NT2/D1 (cell line): ENCODE measurements around the gene PNMA8B.
A peak's percentile ranks its signal among the peaks of the same experiment; 100 is the strongest.

Source experiments
- DNase-seq: peaks from one replicate; pipeline ENCODE4 v3.0.0-alpha.2; 2011; ENCODE audit warnings: low read depth, low spot score
- H3K27me3 ChIP-seq: 2 replicates; pipeline ENCODE4 v1.6.0; 2011; ENCODE audit warnings: mild to moderate bottlenecking; ENCODE audit not compliant: insufficient read length, insufficient read depth
- H3K36me3 ChIP-seq: 2 replicates; pipeline ENCODE4 v1.6.1; 2011; ENCODE audit warnings: mild to moderate bottlenecking, low read length, mixed read lengths; ENCODE audit not compliant: insufficient read depth, insufficient read length
- H3K4me1 ChIP-seq: 2 replicates; pipeline ENCODE4 v1.5.1; 2011; ENCODE audit not compliant: insufficient read depth, insufficient read length
- H3K4me3 ChIP-seq: 2 replicates; pipeline ENCODE4 v1.5.1; 2011; ENCODE audit warnings: low read depth; ENCODE audit not compliant: insufficient read length
- H3K9ac ChIP-seq: 2 replicates; pipeline ENCODE4 v1.6.0; 2011; ENCODE audit warnings: low read depth; ENCODE audit not compliant: insufficient read length
- H3K9me3 ChIP-seq: 2 replicates; pipeline ENCODE4 v1.5.1; 2011; ENCODE audit warnings: mild to moderate bottlenecking, low read length; ENCODE audit not compliant: insufficient read depth
- SUZ12 ChIP-seq: IDR thresholded peaks from 2 replicates; pipeline ENCODE4 v1.6.1; 2011; ENCODE audit not compliant: insufficient read length, insufficient read depth; ENCODE audit errors: extremely low read depth
- YY1 ChIP-seq: IDR thresholded peaks from 2 replicates; pipeline ENCODE4 v1.6.1; 2011; ENCODE audit not compliant: insufficient read length, insufficient read depth
- ZNF274 ChIP-seq: IDR thresholded peaks from 2 replicates; pipeline ENCODE4 v1.6.1; 2011; ENCODE audit warnings: mild to moderate bottlenecking, low read depth, low read length

The PNMA8B gene

GRCh38 chr19:46489445-46490272, 6.0 kb downstream of the PNMA8B start:
- H3K9me3 ChIP-seq, result no peaks in the 10 kb centered on the region
- H3K4me1 ChIP-seq, result peaks cover 18% of the 10 kb centered on the region
- no peaks in the 10 kb centered on the region for H3K36me3 ChIP-seq
- TF ChIP-seq ZNF274 (no peak), SUZ12 (no peak), YY1 (no peak)
- H3K4me3 ChIP-seq, result no peak overlapping the region
- H3K27me3 ChIP-seq, result peaks cover 4% of the 10 kb centered on the region
- no peak for DNase-seq
- H3K9ac ChIP-seq, result peak overlapping the region; percentile 32

GRCh38 chr19:46488551-46488950, 7.1 kb downstream of the PNMA8B start:
- Histone ChIP-seq H3K9me3 (no peaks in the 10 kb centered on the region), H3K4me3 (no peak overlapping the region), H3K27me3 (peaks cover 4% of the 10 kb centered on the region), H3K9ac (peak overlapping the region; percentile 42), H3K4me1 (peaks cover 18% of the 10 kb centered on the region), H3K36me3 (no peaks in the 10 kb centered on the region)
- no peak for DNase-seq
- TF ChIP-seq ZNF274 (no peak), YY1 (no peak), SUZ12 (no peak)

- no peak for TF ChIP-seq YY1
- TF ChIP-seq SUZ12, result no peak
- TF ChIP-seq ZNF274, result no peak
- Histone ChIP-seq H3K9me3 (no peaks in the 10 kb centered on the region), H3K4me3 (peak overlapping the region; percentile 36), H3K36me3 (no peaks in the 10 kb centered on the region), H3K27me3 (peaks cover 4% of the 10 kb centered on the region), H3K9ac (peak overlapping the region; percentile 73), H3K4me1 (peaks cover 18% of the 10 kb centered on the region)
- peak; percentile 64 for DNase-seq
Measured at GRCh38 chr19:46487802-46488445, 7.7 kb downstream of the PNMA8B start.

GRCh38 chr19:46487178-46487801, 8.4 kb downstream of the PNMA8B start:
- DNase-seq, result no peak
- H3K4me3 ChIP-seq, result peak overlapping the region; percentile 36
- no peaks in the 10 kb centered on the region for H3K36me3 ChIP-seq
- H3K9me3 ChIP-seq, result no peaks in the 10 kb centered on the region
- peak overlapping the region; percentile 73 for H3K9ac ChIP-seq
- peaks cover 4% of the 10 kb centered on the region for H3K27me3 ChIP-seq
- TF ChIP-seq SUZ12, result no peak
- no peak for TF ChIP-seq YY1
- no peak for TF ChIP-seq ZNF274
- peaks cover 18% of the 10 kb centered on the region for H3K4me1 ChIP-seq

- no peak for DNase-seq
- TF ChIP-seq SUZ12 (no peak), ZNF274 (no peak), YY1 (no peak)
- Histone ChIP-seq H3K9me3 (no peaks in the 10 kb centered on the region), H3K4me3 (no peak overlapping the region), H3K27me3 (peaks cover 4% of the 10 kb centered on the region), H3K4me1 (peaks cover 12% of the 10 kb centered on the region), H3K9ac (no peak overlapping the region), H3K36me3 (no peaks in the 10 kb centered on the region)
Measured at GRCh38 chr19:46486358-46486757, 9.3 kb downstream of the PNMA8B start.

GRCh38 chr19:46484656-46485055, 11.0 kb downstream of the PNMA8B start:
- H3K4me1 ChIP-seq, result peaks cover 10% of the 10 kb centered on the region
- TF ChIP-seq SUZ12 (no peak), YY1 (no peak), ZNF274 (no peak)
- no peak overlapping the region for H3K9ac ChIP-seq
- H3K27me3 ChIP-seq, result peaks cover 4% of the 10 kb centered on the region
- H3K4me3 ChIP-seq, result no peak overlapping the region
- DNase-seq, result no peak
- no peaks in the 10 kb centered on the region for H3K36me3 ChIP-seq
- no peaks in the 10 kb centered on the region for H3K9me3 ChIP-seq

GRCh38 chr19:46482631-46483030, 13.0 kb downstream of the PNMA8B start:
- no peak for DNase-seq
- peaks cover 4% of the 10 kb centered on the region for H3K27me3 ChIP-seq
- no peak overlapping the region for H3K9ac ChIP-seq
- no peak for TF ChIP-seq SUZ12
- no peak for TF ChIP-seq YY1
- TF ChIP-seq ZNF274, result no peak
- H3K36me3 ChIP-seq, result no peaks in the 10 kb centered on the region
- H3K9me3 ChIP-seq, result no peaks in the 10 kb centered on the region
- peaks cover 2% of the 10 kb centered on the region for H3K4me1 ChIP-seq
- H3K4me3 ChIP-seq, result no peak overlapping the region
